OCI-LY3 (cell line): ENCODE data around the gene SYNRG.
A peak's percentile ranks its signal among the peaks of the same experiment; 100 is the strongest.

ENCODE experiments used
- H2AFZ ChIP-seq: fragments of 200-600, 300-600 bp; shearing (Covaris generic); 2 replicates; pipeline ENCODE4 v1.6.0; 2014; ENCODE audit warnings: antibody characterized with exemption, low read depth, low read length
- H3K27ac ChIP-seq: fragments of 200-600, 300-600 bp; sonication (generic); 2 replicates; pipeline ENCODE4 v1.5.1; 2014; ENCODE audit warnings: mild to moderate bottlenecking, low read length, moderate library complexity, mixed read lengths
- H3K27me3 ChIP-seq: fragments of 200-600, 300-600 bp; sonication (generic); 2 replicates; pipeline ENCODE4 v1.6.1; 2014; ENCODE audit warnings: low read depth, low read length, mixed read lengths
- H3K36me3 ChIP-seq: fragments of 200-600, 300-600 bp; sonication (generic); replicated peaks from 2 replicates; pipeline ENCODE3; 2014; ENCODE audit warnings: low read depth, low read length, mixed read lengths
- H3K4me1 ChIP-seq: fragments of 300-600, 200-600 bp; sonication (generic); 2 replicates; pipeline ENCODE4 v1.6.1; 2014; ENCODE audit warnings: low read length, mixed read lengths
- H3K4me2 ChIP-seq: fragments of 200-600, 300-600 bp; sonication (generic); 2 replicates; pipeline ENCODE4 v1.6.1; 2014; ENCODE audit warnings: low read length, mixed read lengths
- H3K4me3 ChIP-seq: fragments of 300-600, 200-600 bp; sonication (generic); 2 replicates; pipeline ENCODE4 v1.5.1; 2014; ENCODE audit warnings: antibody characterized with exemption, mild to moderate bottlenecking, low read length, moderate library complexity
- H3K79me2 ChIP-seq: fragments of 300-600, 200-600 bp; shearing (Covaris generic); 2 replicates; pipeline ENCODE4 v1.6.1; 2014; ENCODE audit warnings: mild to moderate bottlenecking, low read length, mixed read lengths
- H3K9ac ChIP-seq: fragments of 300-600, 200-600 bp; shearing (Covaris generic); 2 replicates; pipeline ENCODE4 v1.6.0; 2014; ENCODE audit warnings: mild to moderate bottlenecking, low read length, moderate library complexity
- H3K9me3 ChIP-seq: fragments of 200-600, 300-600 bp; shearing (Covaris generic); 2 replicates; pipeline ENCODE4 v1.6.1; 2014; ENCODE audit warnings: low read length, mixed read lengths; ENCODE audit not compliant: insufficient read depth
- H4K20me1 ChIP-seq: fragments of 200-600, 300-600 bp; sonication (generic); 2 replicates; pipeline ENCODE4 v1.6.1; 2016; ENCODE audit warnings: low read length, mixed read lengths; ENCODE audit not compliant: insufficient read depth
- CTCF ChIP-seq: fragments of 200-600, 300-600 bp; sonication (generic); IDR thresholded peaks from 2 replicates; pipeline ENCODE4 v1.5.1; 2014; ENCODE audit warnings: antibody characterized with exemption, low read length, low read depth
- EZH2phosphoT487 ChIP-seq: fragments of 200-600 bp; shearing (Covaris generic); IDR thresholded peaks from 2 replicates; pipeline ENCODE4 v1.6.1; 2018; ENCODE audit warnings: antibody characterized with exemption, mixed run types, low read depth

The SYNRG gene

GRCh38 chr17:37650419-37651003 lies 41.3 kb upstream of the SYNRG start:
- Histone ChIP-seq H3K9me3 (no peaks in the 10 kb centered on the region), H3K4me2 (no peak overlapping the region), H3K9ac (no peak overlapping the region), H3K79me2 (no peaks in the 10 kb centered on the region), H4K20me1 (no peaks in the 10 kb centered on the region), H3K27ac (no peak overlapping the region), H3K4me3 (no peak overlapping the region), H3K36me3 (no peaks in the 10 kb centered on the region), H3K4me1 (no peaks in the 10 kb centered on the region), H3K27me3 (peaks cover 39% of the 10 kb centered on the region), H2AFZ (no peak overlapping the region)
- TF ChIP-seq CTCF: peak; percentile 68
- no peak for TF ChIP-seq EZH2phosphoT487

- no peak overlapping the region for H3K4me2 ChIP-seq
Measured at GRCh38 chr17:37648555-37648954, 39.3 kb upstream of the SYNRG start.

GRCh38 chr17:37647856-37648255 lies 38.6 kb upstream of the SYNRG start:
- Histone ChIP-seq H3K4me1 (peaks cover 4% of the 10 kb centered on the region; the same call in 1 of the 2 replicates), H2AFZ (no peak overlapping the region), H3K9ac (no peak overlapping the region), H3K4me2 (no peak overlapping the region), H3K36me3 (no peaks in the 10 kb centered on the region), H3K4me3 (no peak overlapping the region), H3K27me3 (peaks cover 50% of the 10 kb centered on the region), H3K79me2 (peaks cover 4% of the 10 kb centered on the region), H3K27ac (no peak overlapping the region), H4K20me1 (no peaks in the 10 kb centered on the region), H3K9me3 (no peaks in the 10 kb centered on the region)
- TF ChIP-seq CTCF (no peak), EZH2phosphoT487 (no peak)

More at GRCh38 chr17:37648555-37648954, 39.3 kb upstream of the SYNRG start:
- Histone ChIP-seq H3K4me1 (peaks cover 4% of the 10 kb centered on the region; the same call in 1 of the 2 replicates), H3K9me3 (no peaks in the 10 kb centered on the region), H2AFZ (no peak overlapping the region), H3K9ac (no peak overlapping the region), H4K20me1 (no peaks in the 10 kb centered on the region), H3K27ac (no peak overlapping the region), H3K79me2 (no peaks in the 10 kb centered on the region), H3K27me3 (peaks cover 50% of the 10 kb centered on the region), H3K36me3 (no peaks in the 10 kb centered on the region), H3K4me3 (no peak overlapping the region)
- TF ChIP-seq CTCF (no peak), EZH2phosphoT487 (no peak)

GRCh38 chr17:37643869-37644268 lies 34.7 kb upstream of the SYNRG start:
- no peak for TF ChIP-seq EZH2phosphoT487
- no peak for TF ChIP-seq CTCF
- Histone ChIP-seq H3K27ac (no peak overlapping the region), H3K27me3 (peaks cover 39% of the 10 kb centered on the region), H3K9me3 (no peaks in the 10 kb centered on the region), H4K20me1 (no peaks in the 10 kb centered on the region), H3K36me3 (peaks cover 10% of the 10 kb centered on the region), H3K9ac (peak overlapping the region; percentile 89), H3K79me2 (peaks cover 37% of the 10 kb centered on the region), H3K4me3 (peak overlapping the region; percentile 97), H2AFZ (peak overlapping the region; percentile 92), H3K4me1 (peaks cover 10% of the 10 kb centered on the region), H3K4me2 (peak overlapping the region; percentile 76)
